CD4-positive, alpha-beta T cell treated with Interleukin-2 at 100 ng/mL for 4 hours (primary cell): ENCODE measurements around the gene E2F3.

Experiments used
- DNase-seq: peaks from one replicate; pipeline ENCODE4 v3.0.0-alpha.2; 2020; ENCODE audit warnings: low spot score

The E2F3 gene

GRCh38 chr6:20402342-20403069 is 827 bp downstream of the E2F3 start:
- DNase-seq, result peak; percentile 21

- peak; percentile 89 for DNase-seq
Measured at GRCh38 chr6:20403070-20403765, 1.5 kb downstream of the E2F3 start.

GRCh38 chr6:20403766-20404640 is 2.3 kb downstream of the E2F3 start:
- DNase-seq, result peak; percentile 88

GRCh38 chr6:20404641-20405032 is 3.0 kb downstream of the E2F3 start:
- DNase-seq, result peak; percentile 79

- peak; percentile 9 for DNase-seq
Measured at GRCh38 chr6:20408851-20409250, 7.2 kb downstream of the E2F3 start.

GRCh38 chr6:20409427-20409971 is 7.8 kb downstream of the E2F3 start:
- DNase-seq, result peak; percentile 27

- DNase-seq, result no peak
Measured at GRCh38 chr6:20411544-20411943, 9.9 kb downstream of the E2F3 start.

GRCh38 chr6:20411953-20412681 is 10.4 kb downstream of the E2F3 start:
- DNase-seq, result no peak

- DNase-seq, result no peak
Measured at GRCh38 chr6:20412682-20413073, 11.0 kb downstream of the E2F3 start.

GRCh38 chr6:20413826-20414225 is 12.1 kb downstream of the E2F3 start:
- DNase-seq, result no peak

- no peak for DNase-seq
Measured at GRCh38 chr6:20414711-20415110, 13.0 kb downstream of the E2F3 start.

GRCh38 chr6:20415304-20415703 is 13.6 kb downstream of the E2F3 start:
- DNase-seq, result no peak

GRCh38 chr6:20415712-20416454 is 14.2 kb downstream of the E2F3 start:
- peak; percentile 17 for DNase-seq

GRCh38 chr6:20416567-20417345 is 15.1 kb downstream of the E2F3 start:
- peak; percentile 11 for DNase-seq

- DNase-seq, result no peak
Measured at GRCh38 chr6:20417819-20418218, 16.1 kb downstream of the E2F3 start.

GRCh38 chr6:20426177-20427082 is 24.8 kb downstream of the E2F3 start:
- no peak for DNase-seq

GRCh38 chr6:20427856-20428255 is 26.2 kb downstream of the E2F3 start:
- no peak for DNase-seq

GRCh38 chr6:20432692-20433091 is 31.0 kb downstream of the E2F3 start:
- no peak for DNase-seq

GRCh38 chr6:20433321-20433720 is 31.6 kb downstream of the E2F3 start:
- DNase-seq, result no peak
